Bone marrow (tissue), 2 donors: Measurements from ENCODE around the gene MYDGF.
A peak's percentile ranks its signal among the peaks of the same experiment; 100 is the strongest.

ENCODE experiments used
- DNase-seq, 2 donors: peaks; one replicate each; lab custom pipeline; 2025; lab: John Stamatoyannopoulos, UW

MYDGF gene

DNA sequence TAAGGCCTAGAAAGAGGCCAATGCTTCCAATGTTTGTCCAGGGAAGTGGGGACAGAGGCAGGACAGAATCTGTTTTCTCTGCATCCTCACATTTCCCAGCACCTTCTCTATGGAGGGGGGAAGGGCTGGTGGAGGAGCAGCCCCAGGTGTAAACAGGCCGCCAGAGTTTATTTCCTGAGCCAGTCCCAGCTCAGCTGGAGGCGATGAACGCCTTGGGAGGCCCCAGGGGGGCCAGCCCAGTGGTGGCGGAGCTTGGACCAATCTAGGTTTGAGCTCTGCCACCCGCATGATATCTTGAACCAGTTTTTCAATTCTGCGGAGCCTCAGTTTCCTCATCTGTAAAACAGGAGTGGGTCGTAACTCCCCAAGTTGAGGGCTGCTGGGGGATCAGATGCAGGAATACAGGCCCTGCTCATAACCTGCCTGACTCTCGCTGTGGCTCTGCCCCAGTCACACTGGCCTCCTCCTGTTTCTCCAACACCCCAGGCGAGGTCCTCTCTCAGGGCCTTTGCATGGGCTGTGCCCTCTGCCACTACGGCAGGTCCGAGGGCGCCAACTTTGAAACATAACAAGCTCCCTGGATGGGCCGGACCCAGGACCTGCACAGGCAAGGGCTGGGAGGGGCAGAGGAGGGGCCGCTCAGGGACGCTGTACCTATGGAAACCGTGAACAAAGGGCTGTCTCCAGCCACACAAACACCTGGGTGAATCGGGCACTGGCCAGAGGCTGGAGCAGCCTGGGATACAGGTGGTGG lies 29.7 kb downstream of the MYDGF start:
- no peak for DNase-seq

DNA sequence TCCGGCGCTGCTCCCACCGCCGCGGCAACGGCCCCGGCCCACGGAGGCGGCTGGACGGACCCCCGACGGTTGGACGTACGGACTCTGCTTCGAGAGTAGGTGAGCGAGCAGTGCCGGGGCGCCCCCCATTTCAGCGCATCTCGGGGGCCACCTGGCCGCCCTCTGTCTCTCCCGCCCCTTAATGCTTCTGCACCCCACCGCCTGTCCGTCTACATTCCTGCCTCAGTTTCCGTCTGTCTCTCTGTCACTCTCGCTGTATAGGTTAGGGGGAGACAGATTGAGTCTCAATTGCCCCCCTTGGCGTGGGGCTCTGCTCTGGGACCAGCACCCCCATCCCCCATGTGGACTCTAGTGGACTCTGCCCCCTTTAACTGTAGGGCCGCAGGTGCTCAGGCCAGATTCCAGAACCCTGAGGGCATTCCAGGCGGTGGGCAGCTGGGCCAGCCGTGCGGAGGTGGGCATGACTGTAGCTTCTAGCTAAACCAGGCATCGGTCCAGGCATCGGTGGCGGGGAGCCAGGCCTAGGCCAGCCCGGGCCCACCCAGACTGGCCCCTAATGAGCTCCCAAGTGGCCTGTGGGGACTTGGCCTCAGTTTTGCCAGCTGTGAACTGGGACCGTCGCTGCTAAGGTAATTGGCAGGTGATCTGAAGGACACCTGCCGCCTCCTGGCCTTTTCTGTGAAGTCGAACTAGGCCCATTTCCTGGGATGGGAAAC lies 30.5 kb downstream of the MYDGF start:
- no peak for DNase-seq

DNA sequence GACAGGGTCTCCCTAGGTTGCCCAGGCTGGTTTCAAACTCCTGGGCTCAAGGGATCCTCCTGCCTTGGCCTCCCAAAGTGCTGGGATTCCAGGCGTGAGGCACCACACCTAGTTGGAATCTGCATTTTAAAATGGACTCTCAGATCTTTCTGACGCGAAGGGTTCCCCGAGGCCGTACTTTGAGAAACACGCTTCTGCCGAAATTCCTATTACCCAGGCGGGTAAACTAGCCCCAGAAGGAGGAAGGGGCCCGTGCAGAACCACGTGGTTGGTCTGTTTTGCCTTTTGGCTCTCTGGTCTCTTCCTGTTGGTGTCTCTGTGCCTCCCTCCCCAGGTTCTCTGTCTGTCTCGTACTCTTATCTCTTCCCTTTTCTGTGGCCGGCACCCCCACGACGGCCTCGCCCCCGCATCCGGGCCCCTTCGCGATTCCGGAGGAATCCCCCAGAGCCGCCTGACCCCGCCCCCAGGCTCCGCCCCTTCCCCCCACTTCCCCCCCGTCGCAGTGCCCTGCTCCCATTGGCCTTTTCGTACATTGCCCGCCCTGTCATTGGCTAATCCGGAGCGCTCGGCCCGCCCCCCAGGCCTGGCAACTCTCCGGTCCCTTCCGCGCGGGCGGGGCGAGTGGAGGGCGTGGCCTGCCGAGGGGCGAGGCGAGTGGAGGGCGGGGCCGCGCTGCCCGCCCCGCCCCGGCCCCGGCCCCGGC lies 31.2 kb downstream of the MYDGF start, which contains the start of gene TNFAIP8L1:
Gene TNFAIP8L1 (plus strand): TSS at position 689 of the 703 bp plus-strand sequence. CDS start 12,354 bp downstream, outside the sequence.
- peak; percentile 95 to 99 for DNase-seq

DNA sequence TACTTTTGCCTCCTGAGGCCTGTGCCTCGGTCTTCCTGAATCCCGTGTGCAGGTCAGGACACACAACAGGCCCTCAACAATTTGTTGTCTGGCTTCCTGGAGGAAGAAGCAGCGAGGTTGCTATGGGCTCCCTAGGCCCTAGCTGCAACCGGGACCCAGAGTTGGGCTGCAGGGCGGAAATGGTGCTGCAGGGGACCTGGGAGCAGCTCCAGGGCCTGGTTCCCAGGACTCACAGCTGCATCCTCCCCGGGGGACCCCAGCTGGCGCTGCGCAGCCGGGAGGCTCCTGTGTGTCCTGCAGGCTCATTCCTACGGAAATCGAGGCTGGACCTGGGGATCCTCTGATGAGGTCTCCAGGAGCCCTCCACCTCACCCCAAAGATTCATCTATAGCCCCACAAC lies 31.8 kb downstream of the MYDGF start:
- DNase-seq = no peak

DNA sequence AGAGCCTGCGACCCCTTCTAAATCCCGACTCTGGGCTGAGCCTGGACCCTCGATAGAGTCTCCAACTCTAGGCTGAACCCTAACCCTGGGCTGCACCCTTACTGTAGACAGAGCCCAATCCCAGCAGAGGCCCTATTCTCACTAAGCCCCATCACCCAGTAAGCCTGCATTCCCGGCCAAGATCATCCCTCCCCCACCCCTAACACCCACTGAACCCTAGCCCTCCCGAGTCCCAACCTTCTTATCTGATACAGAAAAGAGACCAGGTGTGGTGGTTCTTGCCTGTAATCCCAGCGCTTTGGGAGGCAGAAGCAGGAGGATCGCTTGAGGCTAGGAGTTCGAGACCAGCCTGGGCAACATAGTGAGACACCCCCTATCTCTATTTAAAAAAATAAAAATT lies 33.4 kb downstream of the MYDGF start:
- no peak for DNase-seq

DNA sequence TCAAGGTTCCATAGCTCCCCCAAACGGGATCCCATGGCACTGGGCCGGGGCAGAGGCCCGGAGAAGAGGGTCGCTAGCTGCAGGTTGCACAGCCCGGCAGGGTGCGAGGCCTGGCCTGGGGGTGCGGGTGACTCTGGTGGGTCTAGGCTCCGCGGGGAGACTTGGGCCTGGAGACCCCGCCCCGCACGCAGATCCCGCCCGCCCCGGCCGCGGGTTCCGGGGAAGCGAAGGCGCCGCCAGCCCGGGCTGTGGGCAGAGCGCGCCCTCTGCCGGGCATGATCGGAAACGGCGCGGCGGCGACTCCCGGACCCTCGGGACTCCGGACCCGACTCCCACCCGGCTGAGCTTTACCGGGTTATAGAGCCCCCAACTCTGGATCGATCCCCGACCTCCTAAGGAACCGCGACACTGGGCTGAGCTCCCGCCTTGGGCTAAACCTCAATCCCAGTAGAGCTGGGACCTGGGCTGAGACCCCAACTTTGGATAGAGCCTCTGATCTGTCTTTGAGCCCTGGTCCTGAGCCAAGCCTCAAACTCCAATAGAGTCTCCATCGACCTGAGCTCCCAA lies 33.9 kb downstream of the MYDGF start:
- peak; percentile 56 to 71 for DNase-seq

DNA sequence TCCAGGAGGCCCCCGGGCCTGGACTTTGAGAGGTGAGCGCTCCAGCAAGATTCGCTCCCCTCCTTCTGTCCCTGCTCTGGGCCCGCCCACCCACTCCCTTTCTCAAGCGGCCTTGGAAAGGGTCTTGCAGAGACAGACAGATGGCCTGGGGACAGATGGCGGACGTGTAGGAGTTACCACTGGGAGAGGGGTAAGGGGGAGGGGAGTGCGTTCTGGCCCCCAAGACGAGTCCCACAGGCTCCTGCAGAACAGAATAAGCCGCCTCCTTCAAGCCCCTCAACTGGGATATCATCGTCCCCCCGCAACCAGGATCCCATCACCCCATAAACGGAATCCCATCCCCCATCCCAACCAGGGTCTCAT lies 34.4 kb downstream of the MYDGF start:
- no peak for DNase-seq

DNA sequence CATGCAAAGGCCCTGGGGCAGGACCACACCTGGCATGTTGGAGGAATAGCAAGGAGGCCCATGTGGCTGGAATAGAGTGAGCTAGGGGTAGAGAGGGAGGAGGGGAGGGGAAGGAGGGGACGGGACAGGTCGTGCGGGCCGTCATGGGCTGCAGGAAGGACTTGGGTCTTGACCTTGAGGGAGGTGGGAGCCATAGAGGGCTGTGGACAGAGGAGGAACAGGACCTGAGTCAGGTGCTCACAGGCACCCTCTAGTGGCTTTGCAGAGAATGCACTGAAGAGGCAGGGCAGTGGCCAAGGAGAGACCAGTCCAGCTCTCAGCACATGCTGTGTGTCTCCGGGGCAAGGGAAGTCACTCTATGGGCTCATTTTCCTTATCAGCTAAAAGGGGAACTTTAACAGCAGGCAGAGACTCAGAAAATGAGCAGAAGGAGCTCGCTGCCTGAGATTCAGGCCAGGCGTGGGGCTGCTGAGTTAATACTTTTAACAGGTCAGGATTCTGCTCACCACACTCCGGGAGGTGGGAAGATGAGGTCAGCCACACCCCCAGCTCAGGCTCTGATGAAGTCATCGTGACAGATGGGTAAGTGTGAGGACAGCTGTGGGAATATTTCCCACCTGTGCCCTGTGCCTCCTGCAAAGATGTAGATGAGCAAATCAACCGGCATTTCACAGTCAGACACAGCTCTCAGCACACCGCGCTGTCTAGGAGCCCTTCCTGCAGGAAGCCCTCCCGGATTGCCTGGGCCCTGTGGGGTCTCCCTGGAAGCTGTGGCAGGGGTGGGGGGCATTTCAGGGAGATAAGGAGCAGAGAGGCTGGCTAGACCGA lies 36.8 kb downstream of the MYDGF start:
- peak; percentile 45 to 82 for DNase-seq

DNA sequence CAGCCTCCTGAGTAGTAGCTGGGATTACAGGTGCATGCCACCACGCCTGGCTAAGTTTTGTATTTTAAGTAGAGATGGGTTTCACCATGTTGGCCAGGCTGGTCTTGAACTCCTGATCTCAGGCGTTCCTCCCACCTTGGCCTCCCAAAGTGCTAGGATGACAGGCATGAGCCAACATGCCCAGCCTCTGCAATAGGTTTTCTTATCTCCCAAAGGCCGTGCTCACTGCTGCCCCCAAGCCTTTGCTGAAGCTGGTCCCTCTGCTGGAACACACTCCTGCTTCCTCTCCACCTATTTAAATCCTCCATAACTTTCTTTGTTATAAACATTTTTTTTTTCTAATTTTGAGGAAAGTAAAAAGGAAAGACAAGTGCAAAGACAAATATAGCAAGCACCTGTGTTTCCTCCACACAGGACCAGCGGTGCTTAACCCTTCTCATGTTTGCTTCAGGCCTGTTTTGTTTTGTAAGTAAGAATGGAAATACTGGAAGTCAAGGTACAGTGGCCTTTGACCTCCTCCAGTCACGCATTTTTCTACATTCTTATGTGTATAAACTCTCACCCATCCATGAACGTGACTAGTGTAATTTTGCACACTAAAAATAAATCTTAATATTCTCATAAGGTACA lies 45.3 kb downstream of the MYDGF start:
- DNase-seq = no peak

DNA sequence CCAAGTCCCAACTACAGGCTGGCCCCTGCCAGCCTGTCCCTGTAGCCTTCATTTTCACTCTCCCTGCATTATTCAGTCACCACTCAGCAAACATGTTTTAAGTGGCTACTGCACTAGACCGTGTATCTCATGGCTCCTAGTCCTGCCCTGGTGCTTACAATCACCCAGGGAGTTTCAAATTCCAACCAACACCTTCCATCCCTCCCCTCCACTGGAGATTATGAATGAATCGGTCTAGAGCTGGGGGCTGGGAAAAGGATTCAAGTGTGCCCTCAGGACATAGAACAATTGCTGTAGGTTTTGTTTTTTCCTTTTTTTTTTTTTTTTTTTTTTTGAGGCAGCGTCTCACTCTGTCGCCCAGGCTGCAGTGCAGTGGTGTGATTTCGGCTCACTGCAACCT lies 45.8 kb downstream of the MYDGF start:
- no peak for DNase-seq

DNA sequence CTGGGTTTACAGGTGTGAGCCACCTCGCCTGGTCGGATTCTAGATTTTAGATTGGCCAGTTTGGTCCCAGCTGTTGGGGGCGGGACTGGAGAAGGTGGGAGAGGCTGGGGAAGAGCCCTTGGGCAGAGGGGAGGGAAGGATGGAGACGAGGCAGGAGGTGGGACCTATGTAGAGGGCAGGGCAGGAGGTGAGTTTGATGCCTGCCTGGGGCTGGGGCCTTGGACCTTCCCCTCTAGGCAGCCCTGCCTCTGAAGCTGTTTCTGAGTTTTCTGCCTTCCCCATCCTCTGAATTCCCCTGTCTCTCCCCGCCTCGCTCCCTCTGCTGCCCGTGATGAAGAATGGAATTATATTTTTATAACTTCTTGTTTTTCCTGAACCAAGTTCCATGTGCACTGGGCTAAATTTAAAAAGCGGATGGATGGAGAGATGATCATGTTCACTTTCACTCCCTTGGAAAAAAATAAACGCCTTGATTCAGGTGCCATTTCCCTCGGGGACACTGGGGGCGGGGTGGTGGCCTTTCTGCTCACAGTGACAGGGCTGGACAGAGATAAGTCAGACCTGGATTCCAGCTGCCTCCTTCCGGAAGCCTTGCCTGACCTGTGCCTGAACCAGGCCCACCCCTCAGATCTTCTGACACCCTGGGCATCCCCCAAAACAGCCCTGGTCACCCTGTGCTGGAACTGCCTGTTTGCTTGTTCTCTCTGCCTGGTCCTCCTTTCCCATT lies 47.3 kb downstream of the MYDGF start:
- no peak for DNase-seq

DNA sequence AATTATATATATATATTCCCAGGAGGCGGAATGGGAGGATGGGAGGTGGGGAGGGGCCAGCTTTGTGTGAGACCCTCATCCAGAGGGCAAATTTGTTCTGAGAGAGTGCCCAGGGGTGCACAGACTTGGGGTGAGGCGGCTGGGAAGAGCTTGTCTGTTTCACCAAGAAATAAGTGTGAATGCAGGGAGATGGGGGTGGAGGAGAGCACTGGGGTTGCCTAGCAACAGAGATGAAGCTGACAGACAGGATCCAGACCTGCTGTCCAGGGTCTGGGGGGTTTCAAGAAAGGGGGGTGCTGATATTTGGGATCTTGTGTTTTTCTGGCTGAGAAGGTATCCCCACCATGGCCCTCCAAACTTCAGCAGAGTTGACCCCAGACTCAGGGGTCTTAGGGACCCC lies 49.5 kb downstream of the MYDGF start:
- no peak for DNase-seq

DNA sequence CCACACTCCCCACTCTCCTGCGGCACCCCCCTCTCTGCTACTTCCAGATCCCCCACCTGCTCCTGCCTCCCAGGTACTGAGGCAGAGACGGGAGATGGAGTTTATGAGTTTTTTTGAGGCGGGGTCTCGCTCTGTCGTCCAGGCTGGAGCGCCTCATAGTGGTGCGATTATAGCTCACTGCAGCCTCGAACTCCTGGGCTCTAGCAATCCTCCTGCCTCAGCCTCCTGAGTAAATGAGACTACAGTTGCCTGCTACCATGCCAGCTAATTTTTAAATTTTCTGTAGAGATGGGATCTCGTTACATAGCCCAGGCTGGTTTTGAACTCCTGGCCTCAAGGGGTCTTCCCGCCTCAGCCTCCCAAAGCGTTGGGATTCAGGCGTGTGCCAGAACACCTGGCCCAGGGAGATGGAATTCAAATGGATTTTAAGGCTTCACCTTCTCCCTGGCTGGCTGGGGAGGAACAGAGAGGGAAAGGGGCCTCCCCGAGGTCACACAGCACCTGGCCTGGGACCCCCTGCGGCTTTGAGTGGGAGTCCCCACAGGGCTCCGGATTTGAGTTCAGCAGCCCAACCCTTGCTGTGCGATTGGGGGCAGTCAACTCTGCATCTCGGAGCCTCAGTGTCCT lies 50.4 kb downstream of the MYDGF start:
- no peak for DNase-seq

DNA sequence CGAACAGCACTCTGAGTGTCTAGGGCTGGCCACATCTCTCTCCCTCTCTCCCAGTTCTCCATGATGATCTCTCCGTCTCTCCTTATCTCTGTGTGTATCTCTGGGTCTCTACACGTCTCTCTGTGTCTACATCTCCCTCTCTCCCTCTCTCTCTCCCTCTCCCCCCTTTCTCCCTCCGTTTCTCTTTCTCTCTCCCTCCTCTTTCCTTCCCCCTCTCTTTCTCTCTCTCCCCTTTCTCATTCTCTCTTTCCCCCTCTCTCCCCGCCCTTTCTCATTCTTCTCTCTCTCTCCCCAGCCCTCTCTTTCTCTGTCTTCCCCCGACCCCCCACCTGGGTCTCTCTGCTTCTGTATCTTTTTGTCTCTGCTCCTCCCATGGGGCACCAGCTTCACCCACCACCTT lies 52.1 kb downstream of the MYDGF start:
- DNase-seq = no peak

DNA sequence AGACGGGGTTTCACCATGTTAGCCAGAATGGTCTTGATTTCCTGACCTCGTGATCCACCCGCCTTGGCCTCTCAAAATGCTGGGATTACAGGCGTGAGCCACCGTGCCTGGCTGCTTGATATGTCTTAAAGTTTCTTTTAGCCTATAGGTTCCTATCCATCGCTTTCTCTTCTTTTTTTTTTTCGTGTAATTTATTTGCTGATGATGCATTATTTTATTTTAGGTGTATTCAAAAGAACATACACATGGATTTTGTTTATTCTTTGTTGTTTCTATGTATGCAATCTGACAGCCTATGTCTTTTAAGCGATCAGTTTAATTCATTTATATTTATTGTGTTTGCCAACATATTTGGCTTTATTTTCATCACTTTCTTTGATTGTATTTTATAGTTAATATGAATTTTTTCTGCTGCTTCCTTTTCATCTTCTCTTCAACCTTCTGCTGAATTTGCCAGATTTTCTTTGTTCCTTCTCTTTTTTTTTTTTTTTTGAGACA lies 56.8 kb downstream of the MYDGF start:
- DNase-seq = no peak

DNA sequence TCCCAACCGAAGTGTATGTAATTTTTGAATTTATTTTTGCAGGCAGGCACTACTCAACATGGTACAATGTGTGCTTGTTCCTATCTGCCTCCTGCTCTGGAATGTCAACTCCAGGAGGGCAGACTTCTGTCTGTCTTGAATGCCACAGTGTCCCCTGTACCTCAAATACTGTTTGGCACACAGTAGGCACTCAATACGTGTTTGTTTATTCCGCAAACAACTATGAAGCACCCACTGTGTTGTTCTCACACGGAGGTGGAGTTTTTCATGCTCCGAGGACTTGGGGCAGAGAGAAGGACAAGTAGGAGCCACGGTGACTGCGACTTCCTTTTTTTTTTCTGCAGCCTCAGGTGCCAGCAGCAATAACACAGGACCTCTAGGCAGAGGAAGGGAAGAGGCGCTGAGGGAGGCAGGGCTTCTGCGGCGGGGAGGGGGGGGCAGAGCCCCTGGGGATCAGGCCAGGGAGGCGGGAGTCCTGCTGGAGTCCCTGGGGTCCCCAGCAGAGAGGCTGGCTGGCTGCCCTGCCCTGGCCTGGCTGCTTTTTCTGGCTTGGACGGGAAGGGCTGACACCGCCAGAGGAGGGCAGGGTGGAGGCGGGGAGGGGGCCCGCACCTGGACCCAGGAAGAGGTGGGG lies 60.1 kb downstream of the MYDGF start:
- DNase-seq = peak in 1 of 2 donors; percentile 12
